WERI-Rb-1 (cell line): ENCODE measurements around the gene IQSEC1.

Source experiments
- DNase-seq: peaks from one replicate; pipeline ENCODE4 v3.0.0-alpha.2; 2020
- H3K27ac ChIP-seq: fragments of 250-450 bp; sonication (Bioruptor Pico); 2 replicates; pipeline ENCODE4 v1.5.1; 2020; ENCODE audit warnings: mild to moderate bottlenecking, moderate library complexity
- H3K27me3 ChIP-seq: fragments of 250-450 bp; sonication (Bioruptor Pico); 2 replicates; pipeline ENCODE4 v1.5.1; 2021; ENCODE audit warnings: mild to moderate bottlenecking, low read depth, moderate library complexity; ENCODE audit not compliant: insufficient read depth, severe bottlenecking
- H3K36me3 ChIP-seq: fragments of 250-450 bp; sonication (Bioruptor Pico); 2 replicates; pipeline ENCODE4 v1.5.1; 2020; ENCODE audit warnings: mild to moderate bottlenecking, moderate library complexity
- H3K4me3 ChIP-seq: 2 replicates; pipeline ENCODE4 v1.5.1; 2011; ENCODE audit warnings: low read depth, mild to moderate bottlenecking, control low read depth, low read length
- H3K9me3 ChIP-seq: fragments of 250-450 bp; sonication (Bioruptor Pico); 2 replicates; pipeline ENCODE4 v1.5.1; 2021; ENCODE audit warnings: mild to moderate bottlenecking, moderate library complexity; ENCODE audit not compliant: severe bottlenecking
- TF ChIP-seq, protein P1 (sequence below): IDR thresholded peaks from 2 replicates; pipeline ENCODE4 v1.5.1; 2011; ENCODE audit warnings: low read depth, mild to moderate bottlenecking, control low read depth, inconsistent platforms, low read length

Gene IQSEC1

GRCh38 chr3:13016721-13017255 lies 56.4 kb downstream of the IQSEC1 start:
- Histone ChIP-seq H3K27me3 (no peaks in the 10 kb centered on the region), H3K9me3 (no peaks in the 10 kb centered on the region), H3K27ac (no peak overlapping the region), H3K4me3 (no peak overlapping the region), H3K36me3 (peaks cover 13% of the 10 kb centered on the region)
- DNase-seq: no peak
- TF ChIP-seq, protein P1, sequence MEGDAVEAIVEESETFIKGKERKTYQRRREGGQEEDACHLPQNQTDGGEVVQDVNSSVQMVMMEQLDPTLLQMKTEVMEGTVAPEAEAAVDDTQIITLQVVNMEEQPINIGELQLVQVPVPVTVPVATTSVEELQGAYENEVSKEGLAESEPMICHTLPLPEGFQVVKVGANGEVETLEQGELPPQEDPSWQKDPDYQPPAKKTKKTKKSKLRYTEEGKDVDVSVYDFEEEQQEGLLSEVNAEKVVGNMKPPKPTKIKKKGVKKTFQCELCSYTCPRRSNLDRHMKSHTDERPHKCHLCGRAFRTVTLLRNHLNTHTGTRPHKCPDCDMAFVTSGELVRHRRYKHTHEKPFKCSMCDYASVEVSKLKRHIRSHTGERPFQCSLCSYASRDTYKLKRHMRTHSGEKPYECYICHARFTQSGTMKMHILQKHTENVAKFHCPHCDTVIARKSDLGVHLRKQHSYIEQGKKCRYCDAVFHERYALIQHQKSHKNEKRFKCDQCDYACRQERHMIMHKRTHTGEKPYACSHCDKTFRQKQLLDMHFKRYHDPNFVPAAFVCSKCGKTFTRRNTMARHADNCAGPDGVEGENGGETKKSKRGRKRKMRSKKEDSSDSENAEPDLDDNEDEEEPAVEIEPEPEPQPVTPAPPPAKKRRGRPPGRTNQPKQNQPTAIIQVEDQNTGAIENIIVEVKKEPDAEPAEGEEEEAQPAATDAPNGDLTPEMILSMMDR: no peak

DNA sequence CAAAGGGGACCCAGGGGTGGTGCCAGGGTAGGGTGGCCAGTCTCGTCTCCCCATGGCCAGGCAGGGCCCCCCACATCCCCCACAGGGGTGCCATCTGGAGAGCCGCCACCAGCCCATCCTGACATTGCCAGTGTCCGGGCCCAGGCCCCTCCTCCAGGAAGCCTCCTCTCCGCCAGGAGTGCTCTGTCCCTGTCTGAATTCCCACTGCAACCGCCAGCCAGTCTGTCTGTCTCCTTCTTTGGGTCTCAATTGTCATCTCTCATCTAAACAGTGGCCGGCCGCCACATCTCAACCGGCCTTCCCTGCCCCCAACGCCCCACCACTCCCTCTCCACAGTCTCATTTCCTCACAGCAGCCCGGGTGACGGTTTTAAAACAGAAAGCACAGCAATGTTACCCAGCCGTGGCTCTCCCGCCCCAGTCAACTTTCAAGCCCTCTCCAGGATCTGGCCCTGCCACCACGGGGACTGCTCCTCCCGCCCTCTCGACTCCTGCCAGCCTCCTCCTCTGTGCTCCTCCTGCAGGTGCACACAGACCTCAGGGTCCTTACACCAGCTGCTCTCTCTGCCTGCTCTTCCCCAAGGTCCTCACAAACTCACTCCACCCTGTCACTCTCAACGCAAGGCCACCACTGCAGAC lies 57.0 kb downstream of the IQSEC1 start:
- DNase-seq: no peak
- H3K9me3 ChIP-seq: no peaks in the 10 kb centered on the region
- H3K4me3 ChIP-seq: no peak overlapping the region
- TF ChIP-seq, protein P1: no peak
- H3K36me3 ChIP-seq: peaks cover 13% of the 10 kb centered on the region
- H3K27ac ChIP-seq: peak overlapping the region; percentile 18; the same call in 1 of the 2 replicates
- no peaks in the 10 kb centered on the region for H3K27me3 ChIP-seq

- Histone ChIP-seq H3K27ac (peak overlapping the region; percentile 18), H3K27me3 (no peaks in the 10 kb centered on the region), H3K4me3 (no peak overlapping the region), H3K9me3 (no peaks in the 10 kb centered on the region), H3K36me3 (peaks cover 13% of the 10 kb centered on the region)
- DNase-seq: no peak
- TF ChIP-seq, protein P1: no peak
Observed at GRCh38 chr3:13015286-13016082, 57.7 kb downstream of the IQSEC1 start.

DNA sequence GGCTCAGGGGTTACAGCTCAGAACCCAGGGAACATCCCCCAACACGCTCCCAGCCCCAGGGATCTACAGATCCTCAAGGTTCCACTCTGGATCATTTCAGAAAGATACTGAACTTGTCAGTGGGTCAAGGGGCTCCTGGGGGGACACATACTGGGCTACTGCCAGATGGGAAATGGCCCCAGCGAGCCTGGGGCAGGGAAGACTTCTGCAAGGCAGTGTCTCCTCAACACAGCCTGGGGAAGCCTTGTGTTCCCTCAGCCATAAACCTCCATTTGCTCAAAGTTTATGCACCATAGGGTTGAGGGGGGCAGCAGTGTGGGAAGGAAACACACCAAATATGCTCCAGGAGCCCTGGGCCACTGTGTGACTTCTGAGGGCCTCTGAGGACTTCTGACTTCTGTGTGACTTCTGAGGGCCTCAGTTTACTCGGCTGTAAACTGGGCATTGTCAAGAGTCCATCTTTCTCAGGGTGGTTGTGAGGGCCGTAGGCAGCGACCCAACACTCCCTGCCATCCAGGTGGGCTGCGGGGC lies 58.4 kb downstream of the IQSEC1 start:
- Histone ChIP-seq H3K9me3 (no peaks in the 10 kb centered on the region), H3K27ac (peak overlapping the region; percentile 12), H3K4me3 (no peak overlapping the region), H3K36me3 (peaks cover 13% of the 10 kb centered on the region), H3K27me3 (no peaks in the 10 kb centered on the region)
- no peak for DNase-seq
- TF ChIP-seq, protein P1: no peak

GRCh38 chr3:13013994-13014754 lies 59.1 kb downstream of the IQSEC1 start:
- TF ChIP-seq, protein P1: no peak

More at GRCh38 chr3:13013994-13014754, 59.1 kb downstream of the IQSEC1 start:
- Histone ChIP-seq H3K4me3 (no peak overlapping the region), H3K36me3 (peaks cover 13% of the 10 kb centered on the region), H3K27ac (peak overlapping the region; percentile 12), H3K27me3 (no peaks in the 10 kb centered on the region), H3K9me3 (no peaks in the 10 kb centered on the region)
- no peak for DNase-seq
